Stimulated activated naive CD4-positive, alpha-beta T cell treated with Interleukin-2 at 50 U/mL for 16 hours (primary cell): ENCODE results near the gene NRG2.

Source experiments
- DNase-seq: peaks from one replicate; lab custom pipeline; 2025; lab: John Stamatoyannopoulos, UW

The NRG2 gene

DNA sequence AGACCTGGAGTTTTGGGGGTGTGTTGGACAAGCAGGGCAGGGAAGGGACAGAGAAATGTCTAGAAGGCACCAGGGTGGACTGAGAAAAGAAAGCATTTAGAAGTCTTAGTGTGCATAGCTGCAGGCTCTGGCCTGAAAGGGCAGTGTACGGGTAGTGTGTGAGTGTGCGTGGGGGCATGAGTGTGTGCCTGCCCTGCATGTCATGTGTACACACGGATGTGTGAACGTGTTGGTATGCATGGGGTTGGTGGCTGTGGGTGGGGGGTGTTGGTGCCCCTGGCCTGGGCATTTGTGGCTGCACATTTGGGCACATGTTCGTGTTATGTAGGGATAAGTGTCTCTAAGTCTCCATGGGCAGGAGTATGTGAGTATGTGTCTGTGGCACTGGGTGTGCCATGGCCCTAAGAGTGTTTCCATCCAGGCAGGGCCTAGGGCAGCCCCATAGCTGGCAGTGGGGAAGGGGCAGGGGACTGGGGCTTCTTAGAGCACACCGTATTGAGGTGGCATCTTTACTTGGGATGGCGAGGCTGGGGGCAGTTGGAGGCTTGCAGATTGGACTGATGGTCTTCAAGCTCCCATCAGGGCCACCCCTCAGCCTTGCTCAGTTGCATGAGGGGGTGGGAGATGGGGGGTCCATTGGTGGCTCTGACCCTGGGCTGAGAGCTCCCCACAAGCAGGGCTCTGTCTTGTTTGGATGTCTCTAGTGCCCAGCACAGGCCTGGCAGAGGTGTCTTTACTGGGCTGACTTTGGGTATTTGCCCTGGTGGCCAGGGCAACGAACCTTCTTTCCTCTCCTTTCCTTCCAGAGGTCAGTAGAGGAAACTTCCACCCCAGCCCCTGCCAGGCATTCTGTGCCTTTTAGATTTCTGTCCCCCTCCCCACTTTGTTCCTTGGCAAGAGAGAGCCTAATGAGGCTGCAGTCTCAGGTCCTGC is 232.5 kb downstream of the NRG2 start:
- DNase-seq = no peak

DNA sequence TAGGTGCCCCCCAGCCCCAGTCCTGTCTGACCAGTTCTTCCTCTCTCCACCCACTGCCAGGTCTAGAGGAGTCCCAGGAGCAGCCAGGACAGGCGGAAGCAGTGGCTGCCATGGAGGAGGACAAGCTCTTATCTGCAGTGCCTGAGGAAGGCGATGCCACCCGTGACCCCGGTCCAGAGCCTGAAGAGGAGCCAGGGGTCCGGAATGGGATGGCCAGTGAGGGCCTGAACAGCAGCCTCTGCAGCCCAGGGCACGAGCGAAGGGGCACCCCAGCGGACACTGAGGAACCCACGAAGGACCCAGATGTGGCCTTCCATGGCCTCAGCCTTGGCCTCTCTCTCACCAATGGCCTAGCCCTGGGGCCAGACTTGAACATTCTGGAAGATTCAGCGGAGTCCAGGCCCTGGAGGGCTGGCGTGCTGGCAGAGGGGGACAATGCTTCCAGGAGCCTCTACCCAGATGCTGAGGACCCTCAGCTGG is 233.7 kb downstream of the NRG2 start:
- DNase-seq = no peak

DNA sequence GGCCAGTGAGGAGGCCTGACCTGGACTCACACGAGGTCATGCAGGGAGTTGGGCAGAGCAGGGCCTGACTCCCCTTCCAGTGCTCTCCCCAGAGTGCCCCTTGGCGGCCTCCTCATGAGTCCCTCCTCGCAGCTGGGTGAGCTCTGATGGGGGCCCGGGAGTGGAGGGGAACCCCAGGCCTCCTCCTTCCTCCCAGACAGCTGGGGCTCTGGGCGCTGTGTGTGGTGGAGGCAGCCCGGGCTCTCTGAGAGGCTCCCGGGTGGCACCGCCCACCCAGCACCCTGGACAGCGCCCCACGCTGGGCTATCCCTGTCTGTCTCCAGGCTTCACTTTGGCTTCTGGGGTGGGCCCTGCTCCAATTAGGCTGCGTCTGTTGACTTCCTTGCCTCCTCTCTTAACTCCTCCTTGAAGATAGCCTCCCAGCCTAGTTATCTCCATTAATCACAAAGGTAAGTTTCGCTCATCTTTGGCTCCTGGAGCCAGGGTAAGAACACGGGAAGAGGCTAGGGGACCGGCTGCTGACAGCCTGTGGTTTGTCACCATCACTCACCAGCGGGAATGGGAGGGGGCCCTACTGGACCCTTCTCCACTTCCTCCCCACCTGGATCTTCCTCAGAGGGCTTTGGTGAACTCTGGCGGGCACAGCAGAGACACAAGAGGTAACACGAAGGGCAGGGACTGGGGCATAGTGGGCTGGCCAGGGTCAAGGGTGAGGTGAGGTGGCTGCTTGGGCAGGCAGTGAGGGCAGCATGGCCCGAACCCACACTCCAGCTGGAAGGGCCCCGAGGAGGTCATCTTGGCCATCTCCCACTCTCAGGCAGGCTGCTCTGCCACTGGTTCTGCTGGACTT is 234.4 kb downstream of the NRG2 start:
- DNase-seq = no peak

DNA sequence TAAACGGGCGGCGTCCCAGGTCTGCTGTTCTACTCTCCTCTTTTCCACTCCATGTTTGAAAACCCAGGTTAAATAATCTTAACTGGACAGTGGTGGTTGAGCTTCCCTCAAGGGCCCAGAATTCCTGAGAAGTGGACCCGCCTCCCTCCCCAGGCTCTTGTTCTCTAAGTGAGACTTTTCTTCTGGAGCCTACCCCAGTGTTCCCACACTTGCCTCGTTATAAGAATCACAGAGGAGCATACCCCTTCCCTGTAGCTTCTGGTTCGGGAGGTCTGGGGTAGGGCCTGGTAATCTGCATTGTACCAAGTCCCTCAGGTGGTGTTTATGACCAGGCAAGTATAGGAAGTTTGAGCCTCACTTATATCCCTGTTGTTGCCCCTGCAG is 235.5 kb downstream of the NRG2 start:
- no peak for DNase-seq

DNA sequence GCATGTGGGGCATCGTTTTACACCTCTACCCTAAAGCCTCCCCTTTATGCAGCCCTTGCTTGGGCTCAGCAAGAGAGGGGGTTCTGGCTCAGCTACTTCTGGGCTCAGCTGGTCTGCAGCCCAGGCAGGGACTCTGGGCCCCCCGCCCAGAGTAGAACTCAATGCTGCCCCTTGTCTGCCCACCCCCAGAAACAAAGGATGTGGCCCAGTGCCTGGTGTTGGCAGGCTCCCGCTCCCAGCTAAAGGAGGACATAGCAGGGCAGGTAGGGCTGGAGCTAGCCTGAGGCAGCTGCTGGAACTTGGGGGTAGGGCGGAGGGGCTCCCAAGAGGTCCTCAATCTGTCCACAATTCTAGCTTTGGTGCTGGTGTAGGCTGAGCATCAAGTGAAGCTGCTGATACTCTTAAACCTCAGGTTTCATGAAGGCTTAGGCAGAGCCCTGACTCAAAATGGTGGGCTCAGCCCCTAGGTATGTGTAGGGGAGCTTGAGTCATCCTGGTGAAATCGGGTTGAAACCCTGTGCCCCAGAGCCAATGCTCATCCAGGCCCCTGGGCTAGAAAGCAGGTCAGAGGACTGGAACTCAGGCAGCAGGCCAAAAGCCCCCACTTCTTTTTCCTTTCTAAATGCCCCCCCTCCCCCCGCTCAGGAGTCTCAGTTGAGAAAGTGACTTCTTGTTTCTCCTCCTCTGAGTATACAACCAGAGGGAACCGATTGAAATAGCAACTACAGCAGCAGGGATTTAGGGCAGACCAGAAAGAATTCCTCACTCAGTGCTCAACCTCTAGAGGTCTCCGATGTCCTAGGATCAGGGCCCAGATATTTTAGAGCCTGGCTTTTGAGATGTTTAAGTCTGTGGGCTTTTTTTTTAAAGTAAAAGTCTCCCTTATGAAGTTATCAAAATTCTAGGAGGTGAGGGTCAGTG is 236.1 kb downstream of the NRG2 start:
- DNase-seq = no peak

DNA sequence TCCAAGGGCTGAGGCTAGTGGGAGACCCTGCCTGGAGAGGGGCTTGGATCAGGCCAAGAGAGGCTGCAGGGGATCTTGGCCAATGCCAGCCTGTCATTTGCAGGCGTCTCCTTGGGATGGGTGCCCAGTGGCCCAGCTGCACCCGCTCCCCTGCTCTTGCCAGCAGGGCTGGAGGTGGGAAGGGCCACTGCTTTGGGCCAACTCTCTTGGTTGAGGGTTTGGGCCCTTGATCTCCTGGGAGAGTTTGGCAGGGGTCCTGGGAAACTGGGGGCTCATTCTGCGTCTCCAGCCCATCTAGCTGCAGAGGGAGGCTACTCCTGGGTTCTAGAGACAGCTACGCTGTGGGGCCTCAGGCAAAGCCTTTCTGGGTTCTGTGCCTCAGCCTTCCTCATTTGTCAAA is 237.0 kb downstream of the NRG2 start:
- DNase-seq = no peak

DNA sequence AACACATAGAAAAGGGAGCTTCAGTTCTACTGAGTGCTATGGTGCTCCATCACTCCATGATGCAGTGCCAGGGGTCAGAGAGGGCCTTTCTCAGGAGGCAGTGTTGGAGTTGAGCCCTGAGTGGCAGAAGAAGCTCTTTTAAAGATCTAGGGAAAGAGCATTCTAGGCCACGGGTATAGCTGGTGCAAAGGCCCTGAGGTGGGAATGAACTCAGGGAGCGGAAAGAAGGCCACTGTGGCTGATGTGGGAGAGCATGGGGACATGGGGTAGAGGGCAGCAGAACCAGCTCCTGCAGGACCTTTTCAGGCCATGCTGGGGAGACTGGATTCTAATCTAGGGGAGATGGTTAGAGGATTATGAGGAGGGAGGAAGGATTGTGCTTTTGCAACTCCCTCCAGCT is 237.6 kb downstream of the NRG2 start:
- DNase-seq = no peak

DNA sequence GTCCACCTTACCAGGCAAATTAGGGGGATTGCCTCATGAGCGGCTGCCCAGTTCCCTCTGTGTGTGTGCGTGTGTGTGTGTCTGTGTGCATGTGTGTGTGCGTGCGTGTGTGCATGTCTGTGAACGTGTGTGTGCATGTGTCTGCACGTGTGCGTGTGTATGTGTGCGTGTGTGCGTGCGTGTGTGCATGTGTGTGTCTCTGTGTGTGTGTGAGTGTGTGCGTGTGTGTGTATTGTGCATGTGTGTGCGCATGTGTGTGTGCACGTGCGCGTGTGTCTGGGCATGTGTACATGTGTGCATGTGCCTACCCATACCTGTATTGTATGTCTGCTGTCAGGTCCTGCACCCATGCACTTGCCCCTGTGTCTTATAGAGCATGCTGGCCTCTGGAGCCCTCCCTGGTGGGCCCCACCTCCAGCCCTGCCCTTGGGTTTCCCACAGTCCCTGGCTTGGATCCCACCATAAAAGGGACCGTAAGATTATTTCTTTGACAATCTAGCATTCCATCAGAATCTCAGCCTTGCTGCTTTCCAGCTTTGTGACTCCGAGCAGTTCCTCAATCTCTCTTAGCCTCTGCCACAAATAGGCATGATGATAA is 238.2 kb downstream of the NRG2 start:
- DNase-seq = no peak

DNA sequence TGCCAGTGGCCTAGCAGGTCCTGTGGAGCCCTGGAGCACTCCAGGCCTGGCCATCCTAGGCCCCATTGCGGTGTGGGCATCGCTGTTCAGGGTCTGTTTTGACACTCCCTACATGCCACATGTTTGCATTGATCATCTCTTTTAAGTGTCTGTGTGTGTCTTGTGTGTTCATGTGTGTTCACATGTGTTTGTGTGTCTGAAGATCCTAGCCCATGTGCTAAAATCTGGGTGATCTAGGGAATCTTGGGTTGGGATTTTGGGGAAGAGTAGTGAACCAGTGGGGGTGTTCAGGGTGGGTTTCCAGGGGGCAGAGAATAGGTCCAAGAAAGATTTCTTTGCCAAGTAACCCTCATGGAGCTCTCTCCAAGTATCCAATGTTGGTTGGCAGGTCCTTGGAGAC is 239.1 kb downstream of the NRG2 start:
- no peak for DNase-seq

DNA sequence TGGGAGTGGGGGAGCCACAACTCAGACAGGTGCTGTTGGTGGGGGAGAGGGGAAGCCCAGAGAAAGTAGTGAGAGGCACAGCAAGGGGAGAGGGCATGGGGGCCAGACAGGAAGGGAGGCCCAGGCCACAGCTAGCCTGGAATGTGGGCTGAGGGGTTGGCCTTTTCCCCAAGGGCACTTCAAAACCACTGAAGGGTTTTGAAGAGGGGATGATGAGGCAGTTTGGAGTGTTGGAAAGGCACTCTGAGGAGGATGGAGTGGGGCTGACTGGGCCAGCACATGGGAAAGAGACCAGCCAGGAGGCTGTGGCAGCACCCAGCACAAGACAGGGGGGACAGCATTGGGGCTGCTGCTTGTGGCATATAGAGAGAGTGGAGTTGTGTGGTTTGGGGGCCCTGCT is 243.7 kb downstream of the NRG2 start:
- no peak for DNase-seq

DNA sequence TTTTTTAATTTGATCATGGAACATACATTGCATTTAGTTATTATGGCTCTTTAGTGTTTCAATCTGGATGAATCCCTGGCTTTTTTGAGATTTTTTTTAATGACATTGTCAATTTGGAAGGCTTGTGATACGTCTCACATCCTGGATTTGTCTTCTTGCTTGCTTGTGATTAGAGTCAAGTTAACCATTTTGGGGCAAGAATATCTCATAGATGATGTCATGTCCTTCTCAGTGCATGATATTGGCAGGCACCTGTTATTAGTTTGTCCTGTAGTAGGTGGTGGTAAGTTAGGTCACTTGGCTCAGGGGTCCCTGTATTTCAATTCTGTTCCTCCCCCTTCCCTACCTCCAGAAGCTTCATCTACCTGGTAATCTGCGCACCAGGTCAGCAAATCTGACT is 244.2 kb downstream of the NRG2 start:
- DNase-seq = no peak

DNA sequence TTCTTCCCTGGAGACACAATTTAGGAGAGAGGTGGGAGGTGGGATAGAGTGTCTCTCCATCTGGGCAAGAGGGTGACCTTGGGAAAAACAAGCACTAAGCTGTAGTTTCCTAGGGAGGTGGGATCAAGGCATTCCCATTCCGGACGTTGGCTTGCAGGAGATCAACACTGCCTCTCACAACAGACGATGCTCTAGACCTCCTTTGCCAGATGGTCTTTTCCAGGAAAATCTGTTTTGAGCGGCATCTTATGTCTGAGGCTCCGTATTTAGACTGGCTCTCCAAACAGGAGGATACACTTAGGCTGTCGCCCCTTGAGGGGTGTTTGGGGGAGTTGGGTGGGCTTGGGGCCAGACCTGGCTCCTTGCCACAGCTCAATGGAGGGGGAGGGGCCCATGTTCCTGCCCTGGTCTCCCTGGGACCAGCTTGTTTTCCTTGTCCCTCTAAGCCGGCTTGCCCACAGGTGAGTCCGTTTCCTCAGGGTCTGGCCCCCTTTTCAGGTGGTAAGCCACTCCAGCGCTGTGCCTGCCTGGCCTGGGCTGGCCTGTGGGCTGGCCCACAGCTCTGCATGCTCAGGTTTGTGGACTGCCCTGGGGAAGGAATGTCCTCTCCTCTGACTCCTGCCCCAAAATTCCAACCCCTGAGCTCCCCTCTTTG is 245.1 kb downstream of the NRG2 start:
- no peak for DNase-seq

DNA sequence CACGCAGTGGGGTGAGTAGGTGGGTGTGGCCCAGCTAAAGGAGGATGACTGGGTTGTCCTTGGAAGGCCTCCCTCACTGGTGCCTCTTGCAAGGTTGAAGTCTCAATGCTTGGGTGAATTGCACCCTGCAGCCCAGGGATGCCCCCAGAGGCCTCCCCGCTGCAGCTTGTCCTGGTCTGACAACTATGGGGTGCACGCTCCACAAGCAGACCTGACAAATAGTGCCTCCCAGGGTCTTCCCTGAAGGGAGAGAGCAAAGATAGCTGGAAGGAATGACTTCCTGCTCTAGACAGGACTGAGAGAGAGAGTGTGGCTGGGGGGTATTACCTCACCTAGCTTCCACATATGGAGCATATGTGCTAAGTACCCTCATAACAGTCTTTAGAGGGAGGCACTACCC is 245.8 kb downstream of the NRG2 start:
- no peak for DNase-seq
